IPS-18a (cell line): Measurements from ENCODE around the gene LPCAT1.
A peak's percentile ranks its signal among the peaks of the same experiment; 100 is the strongest.
"Not testable (repeated sequence)": the region's sequence is repeated elsewhere in the genome, so short reads cannot be mapped to it uniquely, and the experiment has no call there.

Experiments used
- H3K27ac ChIP-seq: one replicate; pipeline ENCODE4 v1.5.1; 2013; ENCODE audit warnings: low read length
- H3K27me3 ChIP-seq: one replicate; pipeline ENCODE4 v1.6.1; 2013; ENCODE audit warnings: mild to moderate bottlenecking, low read length; ENCODE audit not compliant: control insufficient read depth, insufficient read depth
- H3K36me3 ChIP-seq: one replicate; pipeline ENCODE4 v1.6.1; 2013; ENCODE audit warnings: low read depth, low read length; ENCODE audit not compliant: control insufficient read depth
- H3K4me1 ChIP-seq: one replicate; pipeline ENCODE4 v1.6.1; 2013; ENCODE audit warnings: low read depth, low read length; ENCODE audit not compliant: control insufficient read depth
- H3K4me3 ChIP-seq: one replicate; pipeline ENCODE4 v1.5.1; 2013; ENCODE audit warnings: low read length
- H3K9ac ChIP-seq: one replicate; pipeline ENCODE4 v1.6.1; 2013; ENCODE audit warnings: mild to moderate bottlenecking, low read length, moderate library complexity
- H3K9me3 ChIP-seq: one replicate; pipeline ENCODE4 v1.6.1; 2013; ENCODE audit warnings: low read depth, low read length; ENCODE audit not compliant: control insufficient read depth

The LPCAT1 gene

DNA sequence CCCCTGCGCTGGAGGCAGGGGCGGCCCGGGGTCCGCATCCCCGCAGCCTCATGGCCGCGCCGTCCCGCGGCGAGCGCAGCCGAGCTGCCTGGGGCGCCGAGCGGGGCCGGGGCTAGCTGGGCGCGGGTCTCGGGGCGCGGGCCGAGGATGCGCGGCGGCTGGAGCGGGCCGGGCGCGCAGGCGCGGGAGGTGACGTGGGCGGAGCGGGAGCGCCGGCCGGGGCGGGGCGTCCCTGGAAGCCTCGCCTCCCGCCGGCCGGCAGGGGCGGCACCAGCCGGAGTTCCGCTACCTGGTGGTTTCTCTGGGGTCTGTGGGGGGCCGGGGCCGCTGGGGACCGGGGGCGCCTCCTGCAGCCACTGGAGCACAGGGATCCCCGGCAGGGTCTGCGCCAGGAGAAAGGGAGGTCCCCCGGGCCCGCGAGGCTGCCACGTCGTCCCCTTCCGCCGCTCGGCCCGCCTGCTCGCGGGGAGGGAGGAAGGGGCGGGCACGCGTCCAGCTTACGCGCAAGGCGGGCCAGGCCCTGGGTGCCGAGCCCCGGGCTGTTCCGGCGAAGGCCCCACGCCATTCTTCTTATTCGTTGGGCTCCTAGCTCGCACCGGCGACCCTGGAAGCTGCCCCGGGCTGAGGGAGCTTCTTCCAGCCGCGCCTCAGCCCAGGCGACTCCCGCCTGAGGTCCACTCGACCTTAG is at the start of gene LPCAT1:
Gene LPCAT1, minus strand, starts transcription at position 168 of the 688 bp plus-strand sequence. Its CDS starts 116 bp downstream, at position 52.
- H3K4me3 ChIP-seq = peak within 1 kb of the TSS; percentile 76
- H3K4me1 ChIP-seq = peaks cover 18% of the 10 kb centered on the region

DNA sequence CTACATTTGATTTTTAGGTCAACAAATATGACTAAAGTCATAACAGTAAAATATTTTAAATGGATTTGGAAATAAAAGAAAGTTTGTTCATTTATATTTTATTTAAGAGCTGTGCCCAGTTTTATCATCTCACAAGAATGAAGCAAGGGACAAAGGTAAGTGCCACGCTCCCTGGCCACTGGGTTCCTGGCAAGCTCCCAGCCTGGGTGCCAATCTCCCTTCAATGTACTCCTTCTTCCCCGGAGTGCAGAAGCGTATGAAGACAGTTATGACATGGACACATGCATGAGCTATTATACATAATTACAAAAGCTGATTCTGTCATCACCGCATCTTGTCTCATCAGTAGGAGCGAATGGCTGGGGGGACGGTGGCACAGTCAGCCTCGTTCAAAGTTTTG is 48.1 kb upstream of the LPCAT1 start:
- not testable (repeated sequence) for H3K36me3 ChIP-seq, H3K4me3 ChIP-seq, H3K9ac ChIP-seq, H3K27me3 ChIP-seq, H3K27ac ChIP-seq, H3K9me3 ChIP-seq, H3K4me1 ChIP-seq

More for the DNA sequence above, at the start of gene LPCAT1:
- Histone ChIP-seq H3K9me3 (no peaks in the 10 kb centered on the region), H3K36me3 (peaks cover 16% of the 10 kb centered on the region), H3K9ac (peak within 1 kb of the TSS; percentile 68), H3K27me3 (no peaks in the 10 kb centered on the region), H3K27ac (no peak within 1 kb of the TSS)

DNA sequence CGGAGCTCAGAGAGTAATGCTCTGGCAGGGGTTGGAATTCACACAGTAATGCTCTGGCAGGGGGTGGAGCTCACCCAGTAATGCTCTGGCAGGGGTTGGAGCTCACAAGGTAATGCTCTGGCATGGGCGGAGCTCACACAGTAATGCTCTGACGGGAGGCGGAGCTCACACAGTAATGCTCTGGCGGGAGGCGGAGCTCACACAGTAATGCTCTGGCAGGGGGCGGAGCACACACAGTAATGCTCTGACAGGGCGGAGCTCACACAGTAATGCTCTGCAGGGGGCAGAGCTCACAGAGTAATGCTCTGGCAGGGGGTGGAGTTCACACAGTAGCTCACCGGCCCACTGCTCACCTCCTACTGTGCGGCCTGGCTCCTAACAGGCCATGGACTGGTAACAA is 47.2 kb upstream of the LPCAT1 start:
- H3K9me3 ChIP-seq = peaks cover 3% of the 10 kb centered on the region
- no peaks in the 10 kb centered on the region for H3K27me3 ChIP-seq
- no peak overlapping the region for H3K9ac ChIP-seq
- no peak overlapping the region for H3K4me3 ChIP-seq
- no peak overlapping the region for H3K27ac ChIP-seq
- peaks cover 7% of the 10 kb centered on the region for H3K36me3 ChIP-seq
- H3K4me1 ChIP-seq = no peaks in the 10 kb centered on the region

GRCh38 chr5:1568201-1568979 is 44.6 kb upstream of the LPCAT1 start:
- peaks cover 4% of the 10 kb centered on the region for H3K36me3 ChIP-seq
- H3K4me1 ChIP-seq = no peaks in the 10 kb centered on the region
- peaks cover 3% of the 10 kb centered on the region for H3K9me3 ChIP-seq
- H3K27me3 ChIP-seq = no peaks in the 10 kb centered on the region
- H3K4me3 ChIP-seq = no peak overlapping the region
- H3K9ac ChIP-seq = no peak overlapping the region
- H3K27ac ChIP-seq = no peak overlapping the region

- not testable (repeated sequence) for H3K9me3 ChIP-seq, H3K4me3 ChIP-seq, H3K36me3 ChIP-seq, H3K9ac ChIP-seq, H3K4me1 ChIP-seq, H3K27ac ChIP-seq, H3K27me3 ChIP-seq
These were observed 43.9 kb upstream of the LPCAT1 start for GRCh38 chr5:1567527-1568200.

DNA sequence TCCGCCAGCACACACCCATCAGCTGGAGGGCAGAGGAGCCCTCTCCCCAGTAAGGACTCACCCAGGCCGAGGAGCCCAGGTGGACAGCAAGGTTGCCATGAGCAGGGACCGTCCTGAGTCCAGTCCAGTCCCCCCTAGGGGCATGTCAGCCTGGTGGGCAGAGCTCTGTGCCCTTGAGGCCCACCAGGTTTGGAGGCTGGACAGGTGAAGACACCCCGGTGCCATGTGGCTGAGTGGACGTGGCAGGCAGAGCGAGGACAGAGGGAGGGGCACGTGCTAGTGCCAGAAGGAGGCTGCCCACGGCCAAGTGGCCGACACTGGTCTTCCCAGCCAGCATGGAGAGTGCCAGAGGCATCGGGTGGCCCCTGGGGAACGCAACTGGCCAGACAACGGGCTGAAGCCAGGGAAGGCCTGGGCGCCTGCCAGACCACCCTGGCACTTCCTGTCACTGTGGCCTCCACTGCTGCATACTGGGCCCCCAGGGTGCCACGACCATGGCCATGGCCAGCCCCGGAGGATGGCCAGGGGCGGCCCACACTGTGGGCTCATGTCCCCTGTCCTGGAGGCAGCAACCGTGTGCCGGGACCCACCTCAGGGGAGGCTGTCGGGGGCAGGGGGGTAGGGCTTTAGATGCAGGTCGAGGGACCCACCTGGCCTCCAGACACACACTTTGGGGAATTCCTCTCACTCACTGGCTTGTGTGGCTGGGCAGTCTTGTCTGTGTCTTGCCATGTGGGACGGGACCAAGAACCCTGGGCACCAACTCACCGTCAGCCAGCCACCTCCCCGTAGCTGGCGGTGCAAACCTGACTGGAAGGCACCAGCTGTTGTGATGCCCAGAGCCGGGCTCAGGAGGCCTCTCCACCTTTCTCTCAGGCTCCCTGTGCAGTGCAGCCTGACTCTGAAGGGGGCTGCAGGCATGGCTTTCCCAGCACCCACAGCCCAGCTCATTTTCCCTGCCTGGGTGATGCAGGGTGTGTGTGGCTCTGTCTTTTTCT is 42.3 kb upstream of the LPCAT1 start:
- H3K4me3 ChIP-seq = no peak overlapping the region
- H3K4me1 ChIP-seq = no peaks in the 10 kb centered on the region
- no peak overlapping the region for H3K9ac ChIP-seq
- peaks cover 3% of the 10 kb centered on the region for H3K9me3 ChIP-seq
- no peaks in the 10 kb centered on the region for H3K27me3 ChIP-seq
- H3K36me3 ChIP-seq = no peaks in the 10 kb centered on the region
- no peak overlapping the region for H3K27ac ChIP-seq

DNA sequence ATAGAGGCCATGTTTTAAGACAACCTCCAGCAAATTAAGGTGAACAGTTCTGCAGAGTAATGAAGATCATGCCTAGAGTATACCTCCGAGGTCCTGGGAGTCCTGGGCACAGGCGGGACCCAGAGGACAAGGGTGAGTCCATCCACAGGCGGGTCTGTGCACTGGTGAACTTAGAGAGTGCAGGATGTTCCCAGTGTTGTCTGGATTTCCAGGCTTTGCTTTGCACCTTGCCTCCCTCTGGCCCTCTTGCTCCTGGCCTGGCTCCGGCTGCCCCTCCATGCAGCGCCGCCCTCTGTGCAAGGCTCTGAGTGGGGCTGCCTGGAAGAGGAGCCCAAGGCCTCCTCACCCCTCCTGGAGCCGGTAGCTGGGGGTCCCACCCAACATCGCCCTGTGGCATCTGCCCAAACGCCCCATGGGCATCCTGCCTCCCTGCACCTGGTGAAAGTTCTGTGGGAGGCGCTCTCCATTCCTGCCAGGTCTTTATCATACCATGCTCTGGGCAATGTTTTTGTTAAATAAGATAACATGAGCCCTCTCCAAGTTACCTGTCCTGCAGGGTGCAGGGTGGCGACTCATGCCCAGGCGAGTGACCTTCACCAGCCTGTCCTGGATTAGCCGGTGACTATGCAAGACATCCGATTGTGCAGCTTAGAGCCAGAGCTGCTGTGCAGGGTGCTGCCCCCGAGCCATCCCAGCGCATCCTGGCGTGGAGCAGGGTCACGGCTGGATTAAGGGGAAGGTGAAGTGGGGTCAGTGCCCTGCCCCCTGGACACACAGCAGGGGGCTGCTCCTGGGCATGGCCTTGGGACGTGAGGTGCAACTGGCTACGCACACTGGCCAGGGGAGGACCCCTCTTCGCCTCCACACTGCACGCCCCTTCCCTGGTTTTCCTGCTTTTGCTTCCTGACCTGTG is 41.3 kb upstream of the LPCAT1 start:
- Histone ChIP-seq H3K27ac (no peak overlapping the region), H3K4me1 (no peaks in the 10 kb centered on the region), H3K27me3 (no peaks in the 10 kb centered on the region)

GRCh38 chr5:1564182-1564748 is 40.5 kb upstream of the LPCAT1 start:
- H3K4me1 ChIP-seq = no peaks in the 10 kb centered on the region
- no peak overlapping the region for H3K4me3 ChIP-seq
- H3K36me3 ChIP-seq = no peaks in the 10 kb centered on the region
- H3K27me3 ChIP-seq = no peaks in the 10 kb centered on the region
- no peak overlapping the region for H3K9ac ChIP-seq
- H3K27ac ChIP-seq = no peak overlapping the region
- no peaks in the 10 kb centered on the region for H3K9me3 ChIP-seq

More for the DNA sequence above, 41.3 kb upstream of the LPCAT1 start:
- no peaks in the 10 kb centered on the region for H3K36me3 ChIP-seq
- no peak overlapping the region for H3K9ac ChIP-seq
- H3K4me3 ChIP-seq = no peak overlapping the region
- H3K9me3 ChIP-seq = peaks cover under 1% of the 10 kb centered on the region

DNA sequence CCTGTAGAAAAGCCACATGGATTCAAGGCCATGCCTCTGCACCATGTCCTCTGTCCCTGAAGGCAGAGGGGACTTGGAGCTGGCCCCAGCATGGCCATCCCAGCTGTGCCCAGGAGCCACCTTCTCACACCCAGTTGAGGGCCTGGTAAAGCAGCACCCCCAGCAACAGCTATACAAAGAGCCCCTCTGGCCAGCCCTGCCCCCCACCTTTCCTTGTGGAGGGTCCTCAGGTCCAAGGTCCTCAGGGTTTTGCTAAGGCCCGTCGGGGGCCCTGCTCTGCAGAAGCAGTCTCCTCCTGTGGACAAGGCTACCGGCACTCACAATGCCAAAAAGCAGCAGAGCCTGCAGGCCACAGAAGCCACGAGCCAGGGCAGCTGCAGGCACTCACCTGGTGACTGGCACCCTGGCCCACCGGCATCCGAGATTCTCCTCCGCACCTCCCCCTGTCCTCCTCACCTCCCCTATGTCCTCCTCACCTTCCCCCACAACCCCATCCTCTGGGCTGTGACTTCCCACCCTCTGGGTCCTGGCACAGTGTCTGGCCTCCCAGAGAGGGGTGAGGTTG is 39.9 kb upstream of the LPCAT1 start:
- no peak overlapping the region for H3K27ac ChIP-seq
- H3K9ac ChIP-seq = no peak overlapping the region
- H3K4me3 ChIP-seq = no peak overlapping the region
- H3K9me3 ChIP-seq = no peaks in the 10 kb centered on the region
- H3K27me3 ChIP-seq = no peaks in the 10 kb centered on the region
- no peaks in the 10 kb centered on the region for H3K36me3 ChIP-seq
- H3K4me1 ChIP-seq = no peaks in the 10 kb centered on the region

DNA sequence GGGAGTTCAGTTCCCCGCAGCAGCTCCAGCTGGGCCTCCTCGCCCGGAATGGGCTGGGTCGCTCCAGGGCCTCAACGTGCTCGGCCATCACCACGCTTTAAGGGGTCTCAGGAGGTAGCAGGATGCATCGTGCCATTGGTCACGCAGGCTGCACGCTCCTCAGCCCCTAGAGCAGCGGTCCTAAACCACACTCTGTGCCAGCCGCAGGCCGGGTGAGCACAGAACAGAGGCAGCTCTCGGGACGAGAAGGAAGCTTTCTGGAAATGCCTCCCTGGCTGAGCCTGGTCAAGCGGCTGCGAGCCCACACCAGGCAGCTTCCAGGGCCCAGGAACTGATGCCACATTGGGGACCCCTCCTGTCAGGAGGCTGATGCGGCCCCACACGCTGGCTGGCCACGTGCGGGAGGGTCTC is 39.3 kb upstream of the LPCAT1 start:
- Histone ChIP-seq H3K9me3 (no peaks in the 10 kb centered on the region), H3K9ac (no peak overlapping the region), H3K27me3 (no peaks in the 10 kb centered on the region), H3K27ac (no peak overlapping the region), H3K4me3 (no peak overlapping the region), H3K4me1 (no peaks in the 10 kb centered on the region), H3K36me3 (no peaks in the 10 kb centered on the region)
